ENCODE measurements around the gene GRAP. TPM values are rescaled to one million over a fixed set of nuclear protein-coding genes. Genes with fewer than 3 reads are reported as not detected.

Gene GRAP
- total and polyA plus RNA-seq, 2 experiments from 2014 or later: 0.54 TPM; not detected in 1

DNA sequence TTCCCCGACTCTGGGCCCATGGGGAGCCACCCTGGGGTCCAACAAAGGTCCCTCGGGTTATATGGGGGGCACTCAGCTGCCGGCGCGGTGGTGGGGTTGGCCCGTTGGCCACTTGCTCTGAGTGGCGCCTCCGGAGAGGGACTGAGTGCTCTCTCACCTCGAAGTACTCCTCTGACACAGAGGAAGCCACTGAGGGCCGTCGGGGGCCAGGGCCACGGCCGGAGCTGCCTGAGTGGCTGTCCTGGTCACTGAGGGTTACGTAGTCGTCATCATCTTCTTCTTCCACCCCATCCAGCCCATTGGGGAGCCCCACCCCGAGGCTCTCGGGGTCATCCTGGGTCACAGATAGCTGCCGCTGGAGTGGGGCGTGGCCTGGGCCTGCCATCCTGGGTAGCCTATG, 69.1 kb downstream of the GRAP start:
- Histone ChIP-seq H3K4me3 (no peak overlapping the region), H3K79me2 (no peaks in the 10 kb centered on the region), H3K4me2 (no peak overlapping the region), H3K9me3 (ENCODE audit: low read depth) (no peaks in the 10 kb centered on the region), H3K27ac (no peak overlapping the region), H2AFZ (no peak overlapping the region), H3K27me3 (no peaks in the 10 kb centered on the region), H3K36me3 (replicated peaks; ENCODE audit: insufficient read depth, low read depth) (no peaks in the 10 kb centered on the region), H3K9me2 (replicated peaks; ENCODE audit: insufficient read depth) (no peaks in the 10 kb centered on the region), H3K4me1 (ENCODE audit: insufficient read depth) (peaks cover 12% of the 10 kb centered on the region), H4K20me1 (ENCODE audit: insufficient read depth, poor library complexity, severe bottlenecking) (no peaks in the 10 kb centered on the region)
- DNase-seq (ENCODE audit: low spot score): no peak
- 95% methylated on average over 17 of the region's 19 CpGs for WGBS (ENCODE audit: low lambda C conversion rate, missing lambda C conversion rate)
- TF ChIP-seq, protein P1, sequence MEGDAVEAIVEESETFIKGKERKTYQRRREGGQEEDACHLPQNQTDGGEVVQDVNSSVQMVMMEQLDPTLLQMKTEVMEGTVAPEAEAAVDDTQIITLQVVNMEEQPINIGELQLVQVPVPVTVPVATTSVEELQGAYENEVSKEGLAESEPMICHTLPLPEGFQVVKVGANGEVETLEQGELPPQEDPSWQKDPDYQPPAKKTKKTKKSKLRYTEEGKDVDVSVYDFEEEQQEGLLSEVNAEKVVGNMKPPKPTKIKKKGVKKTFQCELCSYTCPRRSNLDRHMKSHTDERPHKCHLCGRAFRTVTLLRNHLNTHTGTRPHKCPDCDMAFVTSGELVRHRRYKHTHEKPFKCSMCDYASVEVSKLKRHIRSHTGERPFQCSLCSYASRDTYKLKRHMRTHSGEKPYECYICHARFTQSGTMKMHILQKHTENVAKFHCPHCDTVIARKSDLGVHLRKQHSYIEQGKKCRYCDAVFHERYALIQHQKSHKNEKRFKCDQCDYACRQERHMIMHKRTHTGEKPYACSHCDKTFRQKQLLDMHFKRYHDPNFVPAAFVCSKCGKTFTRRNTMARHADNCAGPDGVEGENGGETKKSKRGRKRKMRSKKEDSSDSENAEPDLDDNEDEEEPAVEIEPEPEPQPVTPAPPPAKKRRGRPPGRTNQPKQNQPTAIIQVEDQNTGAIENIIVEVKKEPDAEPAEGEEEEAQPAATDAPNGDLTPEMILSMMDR (IDR thresholded peaks at IDR 0.05; ENCODE audit: poor library complexity): no peak
- TF ChIP-seq EZH2phosphoT487 (IDR thresholded peaks at IDR 0.05; ENCODE audit: low read depth, severe bottlenecking, unreplicated experiment): no peak
- no peak for TF ChIP-seq EZH2 (IDR thresholded peaks at IDR 0.05; ENCODE audit: borderline replicate concordance)

DNA sequence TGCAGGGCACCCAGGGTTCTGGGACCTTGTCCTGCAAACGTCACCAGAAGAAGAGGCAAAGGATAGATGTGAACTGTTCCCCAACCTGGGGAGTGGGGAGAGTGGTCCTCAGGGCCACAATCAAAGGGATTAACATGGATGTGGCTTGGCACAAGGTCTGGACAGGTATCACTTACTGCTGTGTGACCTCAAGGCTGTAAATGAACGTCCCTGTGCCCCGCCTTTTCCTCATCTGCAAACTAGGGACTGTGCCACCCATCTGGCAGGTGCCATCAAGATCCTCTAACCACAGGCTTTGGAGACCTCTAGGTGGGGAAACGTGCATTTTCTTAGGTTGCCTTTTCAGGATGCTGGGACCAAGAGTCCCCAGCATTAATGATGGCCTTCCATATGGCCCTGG, 69.7 kb downstream of the GRAP start:
- H4K20me1 ChIP-seq (ENCODE audit: insufficient read depth, poor library complexity, severe bottlenecking): no peaks in the 10 kb centered on the region
- 96% methylated on average over 4 of the region's 4 CpGs for WGBS (ENCODE audit: low lambda C conversion rate, missing lambda C conversion rate)
- no peak for DNase-seq (ENCODE audit: low spot score)

DNA sequence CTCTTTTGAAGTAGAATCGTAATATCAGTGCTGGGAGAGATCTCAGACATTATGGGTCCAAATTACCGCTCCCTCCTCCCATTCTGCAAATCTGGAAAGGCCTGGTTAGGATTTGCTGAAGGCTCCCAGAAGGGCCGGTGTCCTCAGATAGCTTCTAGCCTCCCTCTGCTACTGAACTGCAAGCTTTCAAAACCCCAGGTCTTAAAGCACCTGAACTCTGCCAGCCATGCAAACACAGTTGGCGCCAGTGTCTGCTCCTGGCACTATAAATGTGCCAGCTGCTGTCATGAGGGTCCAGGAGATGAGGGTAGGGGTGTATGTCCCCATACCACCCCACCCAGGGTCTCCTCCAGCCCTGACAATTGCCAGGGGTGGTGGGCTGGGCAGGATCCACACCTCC, 70.6 kb downstream of the GRAP start:
- no peaks in the 10 kb centered on the region for H4K20me1 ChIP-seq (ENCODE audit: insufficient read depth, poor library complexity, severe bottlenecking)
- no peak overlapping the region for H3K4me3 ChIP-seq
- no peaks in the 10 kb centered on the region for H3K79me2 ChIP-seq
- H3K4me2 ChIP-seq: no peak overlapping the region
- H3K4me1 ChIP-seq (ENCODE audit: insufficient read depth): peaks cover 1% of the 10 kb centered on the region
- 76% methylated on average over 4 of the region's 4 CpGs for WGBS (ENCODE audit: low lambda C conversion rate, missing lambda C conversion rate)
- no peaks in the 10 kb centered on the region for H3K27me3 ChIP-seq
- TF ChIP-seq EZH2phosphoT487 (IDR thresholded peaks at IDR 0.05; ENCODE audit: low read depth, severe bottlenecking, unreplicated experiment) (no peak), EZH2 (IDR thresholded peaks at IDR 0.05; ENCODE audit: borderline replicate concordance) (no peak)
- TF ChIP-seq, protein P1 (IDR thresholded peaks at IDR 0.05; ENCODE audit: poor library complexity): no peak
- DNase-seq (ENCODE audit: low spot score): no peak
- H2AFZ ChIP-seq: no peak overlapping the region
- H3K9me2 ChIP-seq (replicated peaks; ENCODE audit: insufficient read depth): no peaks in the 10 kb centered on the region
- H3K27ac ChIP-seq: no peak overlapping the region
- no peaks in the 10 kb centered on the region for H3K9me3 ChIP-seq (ENCODE audit: low read depth)
- no peaks in the 10 kb centered on the region for H3K36me3 ChIP-seq (replicated peaks; ENCODE audit: insufficient read depth, low read depth)

More for the DNA sequence above, 69.7 kb downstream of the GRAP start:
- Histone ChIP-seq H3K27ac (no peak overlapping the region), H3K9me2 (replicated peaks; ENCODE audit: insufficient read depth) (no peaks in the 10 kb centered on the region), H3K36me3 (replicated peaks; ENCODE audit: insufficient read depth, low read depth) (no peaks in the 10 kb centered on the region), H3K79me2 (no peaks in the 10 kb centered on the region), H3K4me1 (ENCODE audit: insufficient read depth) (peaks cover 9% of the 10 kb centered on the region), H3K9me3 (ENCODE audit: low read depth) (no peaks in the 10 kb centered on the region), H3K4me3 (no peak overlapping the region), H3K4me2 (no peak overlapping the region), H2AFZ (no peak overlapping the region), H3K27me3 (no peaks in the 10 kb centered on the region)
- TF ChIP-seq EZH2 (IDR thresholded peaks at IDR 0.05; ENCODE audit: borderline replicate concordance) (no peak), EZH2phosphoT487 (IDR thresholded peaks at IDR 0.05; ENCODE audit: low read depth, severe bottlenecking, unreplicated experiment) (no peak)
- TF ChIP-seq, protein P1 (IDR thresholded peaks at IDR 0.05; ENCODE audit: poor library complexity): no peak

DNA sequence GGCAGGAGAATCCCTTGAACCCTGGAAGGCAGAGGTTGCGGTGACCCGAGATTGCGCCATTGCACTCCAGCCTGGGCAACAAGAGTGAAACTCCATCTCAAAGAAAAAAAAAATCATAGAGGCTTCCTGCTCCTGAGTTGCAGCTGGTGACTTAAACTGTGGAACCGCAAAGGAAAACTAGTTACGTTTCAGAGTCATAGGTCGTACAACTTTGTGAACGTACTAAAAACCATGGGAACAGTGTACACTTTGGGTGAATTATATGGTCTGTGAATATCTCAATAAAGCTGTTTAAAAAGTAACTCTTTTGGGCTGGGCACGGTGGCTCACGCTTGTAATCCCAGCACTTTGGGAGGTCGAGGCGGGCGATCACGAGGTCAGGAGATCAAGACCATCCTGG, 71.2 kb downstream of the GRAP start:
- Histone ChIP-seq H3K4me1 (ENCODE audit: insufficient read depth) (no peaks in the 10 kb centered on the region), H3K9me2 (replicated peaks; ENCODE audit: insufficient read depth) (no peaks in the 10 kb centered on the region), H3K4me3 (no peak overlapping the region), H3K27ac (no peak overlapping the region), H3K79me2 (no peaks in the 10 kb centered on the region), H3K9me3 (ENCODE audit: low read depth) (no peaks in the 10 kb centered on the region), H4K20me1 (ENCODE audit: insufficient read depth, poor library complexity, severe bottlenecking) (no peaks in the 10 kb centered on the region), H2AFZ (no peak overlapping the region), H3K36me3 (replicated peaks; ENCODE audit: insufficient read depth, low read depth) (no peaks in the 10 kb centered on the region), H3K27me3 (no peaks in the 10 kb centered on the region), H3K4me2 (no peak overlapping the region)
- no peak for DNase-seq (ENCODE audit: low spot score)
- WGBS (ENCODE audit: low lambda C conversion rate, missing lambda C conversion rate): 91% methylated on average over 13 of the region's 13 CpGs
- TF ChIP-seq, protein P1 (IDR thresholded peaks at IDR 0.05; ENCODE audit: poor library complexity): no peak
